GM08714 (cell line): ENCODE measurements around the gene MYD88.

Experiments used
- H3K4me3 ChIP-seq: fragments of 200-500 bp; sonication (Bioruptor generic); 2 replicates; pipeline ENCODE4 v1.5.1; 2014; ENCODE audit warnings: mild to moderate bottlenecking, low read length, inconsistent platforms
- ZNF274 ChIP-seq: IDR thresholded peaks from 2 replicates; pipeline ENCODE4 v1.6.1; 2012; ENCODE audit warnings: mild to moderate bottlenecking, low read depth, low read length

The MYD88 gene

GRCh38 chr3:38168151-38169026 is 29.9 kb downstream of the MYD88 start:
- TF ChIP-seq ZNF274 = no peak
- H3K4me3 ChIP-seq = no peak overlapping the region

- TF ChIP-seq ZNF274 = no peak
- H3K4me3 ChIP-seq = no peak overlapping the region
Measured at GRCh38 chr3:38169027-38169317, 30.5 kb downstream of the MYD88 start.

GRCh38 chr3:38170722-38171121 is 32.3 kb downstream of the MYD88 start:
- no peak for TF ChIP-seq ZNF274
- no peak overlapping the region for H3K4me3 ChIP-seq

- H3K4me3 ChIP-seq = no peak overlapping the region
- TF ChIP-seq ZNF274 = no peak
Measured at GRCh38 chr3:38171622-38172021, 33.2 kb downstream of the MYD88 start.

GRCh38 chr3:38173834-38174418 is 35.5 kb downstream of the MYD88 start:
- peak overlapping the region; percentile 3; the same call in 1 of the 2 replicates for H3K4me3 ChIP-seq
- TF ChIP-seq ZNF274 = no peak

GRCh38 chr3:38177181-38177580 is 38.7 kb downstream of the MYD88 start:
- H3K4me3 ChIP-seq = no peak overlapping the region
- no peak for TF ChIP-seq ZNF274

GRCh38 chr3:38186781-38187180 is 48.3 kb downstream of the MYD88 start:
- no peak for TF ChIP-seq ZNF274
- no peak overlapping the region for H3K4me3 ChIP-seq

GRCh38 chr3:38190481-38190881 is 52.0 kb downstream of the MYD88 start:
- H3K4me3 ChIP-seq = no peak overlapping the region
- no peak for TF ChIP-seq ZNF274
